Measurements from ENCODE around the gene LAIR2.
"Not testable (repeated sequence)": the region's sequence is repeated elsewhere in the genome, so short reads cannot be mapped to it uniquely, and the experiment has no call there.

LAIR2 gene

GRCh38 chr19:54506079-54506478, 3.4 kb downstream of the LAIR2 start:
- Mint-ChIP-seq H3K9me3 (peaks cover 66% of the 10 kb centered on the region), H3K4me3 (no peak overlapping the region), H3K27me3 (ENCODE audit: low read depth, poor library complexity) (no peaks in the 10 kb centered on the region), H3K27ac (no peak overlapping the region), H3K4me1 (no peaks in the 10 kb centered on the region), H3K36me3 (ENCODE audit: low read depth) (no peaks in the 10 kb centered on the region)
- TF ChIP-seq CTCF (IDR thresholded peaks at IDR 0.05) = no peak
- DNase-seq = no peak

- H3K36me3 Mint-ChIP-seq (ENCODE audit: low read depth); DNase-seq; H3K4me3 Mint-ChIP-seq; H3K27ac Mint-ChIP-seq; H3K4me1 Mint-ChIP-seq; H3K27me3 Mint-ChIP-seq (ENCODE audit: low read depth, poor library complexity): not testable (repeated sequence)
- peaks cover 68% of the 10 kb centered on the region for H3K9me3 Mint-ChIP-seq
Measured at GRCh38 chr19:54507038-54507717, 4.5 kb downstream of the LAIR2 start.

GRCh38 chr19:54507824-54508223, 5.2 kb downstream of the LAIR2 start:
- Mint-ChIP-seq H3K4me3 (no peak overlapping the region), H3K27ac (no peak overlapping the region), H3K36me3 (ENCODE audit: low read depth) (no peaks in the 10 kb centered on the region), H3K9me3 (peaks cover 68% of the 10 kb centered on the region), H3K4me1 (no peaks in the 10 kb centered on the region), H3K27me3 (ENCODE audit: low read depth, poor library complexity) (peaks cover under 1% of the 10 kb centered on the region)
- TF ChIP-seq CTCF (IDR thresholded peaks at IDR 0.05) = no peak
- DNase-seq = no peak

- peaks cover 71% of the 10 kb centered on the region for H3K9me3 Mint-ChIP-seq
- not testable (repeated sequence) for H3K4me1 Mint-ChIP-seq; H3K36me3 Mint-ChIP-seq (ENCODE audit: low read depth); H3K4me3 Mint-ChIP-seq; H3K27ac Mint-ChIP-seq; DNase-seq; H3K27me3 Mint-ChIP-seq (ENCODE audit: low read depth, poor library complexity)
Measured at GRCh38 chr19:54508487-54508886, 5.9 kb downstream of the LAIR2 start.

- DNase-seq; H3K27me3 Mint-ChIP-seq (ENCODE audit: low read depth, poor library complexity); H3K4me3 Mint-ChIP-seq; H3K27ac Mint-ChIP-seq; H3K4me1 Mint-ChIP-seq; H3K36me3 Mint-ChIP-seq (ENCODE audit: low read depth): not testable (repeated sequence)
- peaks cover 72% of the 10 kb centered on the region for H3K9me3 Mint-ChIP-seq
Measured at GRCh38 chr19:54509200-54509940, 6.7 kb downstream of the LAIR2 start.

- no peak for TF ChIP-seq CTCF (IDR thresholded peaks at IDR 0.05)
- Mint-ChIP-seq H3K9me3 (peaks cover 82% of the 10 kb centered on the region), H3K4me3 (no peak overlapping the region), H3K4me1 (no peaks in the 10 kb centered on the region), H3K27ac (no peak overlapping the region), H3K27me3 (ENCODE audit: low read depth, poor library complexity) (peaks cover 16% of the 10 kb centered on the region), H3K36me3 (ENCODE audit: low read depth) (no peaks in the 10 kb centered on the region)
- no peak for DNase-seq
Measured at GRCh38 chr19:54515156-54515555, 12.5 kb downstream of the LAIR2 start.

GRCh38 chr19:54517483-54517882, 14.9 kb downstream of the LAIR2 start:
- H3K9me3 Mint-ChIP-seq = peaks cover 89% of the 10 kb centered on the region
- no peak overlapping the region for H3K4me3 Mint-ChIP-seq

More at GRCh38 chr19:54517483-54517882, 14.9 kb downstream of the LAIR2 start:
- DNase-seq = peak; percentile 72
- Mint-ChIP-seq H3K27ac (no peak overlapping the region), H3K27me3 (ENCODE audit: low read depth, poor library complexity) (peaks cover 17% of the 10 kb centered on the region), H3K4me1 (no peaks in the 10 kb centered on the region), H3K36me3 (ENCODE audit: low read depth) (no peaks in the 10 kb centered on the region)
- no peak for TF ChIP-seq CTCF (IDR thresholded peaks at IDR 0.05)
